Measurements from ENCODE around the gene WDR45. TPM values are rescaled to one million over a fixed set of nuclear protein-coding genes. Genes with fewer than 3 reads are reported as not detected.

Gene WDR45
- total and polyA plus RNA-seq, 2 donors (not counting 1 experiment from before 2014, with no cell fraction given), result 59.8 to 69.4 TPM

DNA sequence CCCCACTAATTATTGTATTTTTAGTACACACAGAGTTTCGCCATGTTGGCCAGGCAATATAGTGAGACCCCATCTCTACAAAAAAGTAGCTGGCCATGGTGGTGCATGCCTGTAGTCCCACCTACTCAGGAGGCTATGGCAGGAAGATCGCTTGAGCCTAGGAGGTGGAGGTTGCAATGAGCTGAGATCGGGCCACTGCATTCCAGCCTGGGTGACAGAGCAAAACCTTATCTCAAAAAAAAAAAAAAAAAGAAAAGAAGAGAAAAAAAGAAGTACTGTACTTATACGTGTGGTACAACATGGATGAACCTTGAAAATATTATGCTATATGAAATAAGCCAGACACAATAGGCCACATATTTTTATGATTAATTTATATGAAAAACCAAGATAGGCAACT is 9.9 kb upstream of the WDR45 start:
- H3K9me3 ChIP-seq (ENCODE audit: control insufficient read depth, insufficient read depth, low read depth, low read length), result no peaks in the 10 kb centered on the region
- no peak overlapping the region for H3K27ac ChIP-seq (ENCODE audit: insufficient read depth, low read length)
- H2AFZ ChIP-seq (ENCODE audit: low read length), result no peak overlapping the region
- H4K20me1 ChIP-seq (ENCODE audit: control insufficient read depth, extremely low read depth, insufficient read depth, low read length), result no peaks in the 10 kb centered on the region
- no peaks in the 10 kb centered on the region for H3K27me3 ChIP-seq (ENCODE audit: control insufficient read depth, insufficient read depth, low read length)
- no peak overlapping the region for H3K4me2 ChIP-seq (ENCODE audit: extremely low read depth, insufficient read depth, low read length)
- no peak overlapping the region for H3K9ac ChIP-seq (ENCODE audit: insufficient read depth, low read length)
- TF ChIP-seq, protein P1, sequence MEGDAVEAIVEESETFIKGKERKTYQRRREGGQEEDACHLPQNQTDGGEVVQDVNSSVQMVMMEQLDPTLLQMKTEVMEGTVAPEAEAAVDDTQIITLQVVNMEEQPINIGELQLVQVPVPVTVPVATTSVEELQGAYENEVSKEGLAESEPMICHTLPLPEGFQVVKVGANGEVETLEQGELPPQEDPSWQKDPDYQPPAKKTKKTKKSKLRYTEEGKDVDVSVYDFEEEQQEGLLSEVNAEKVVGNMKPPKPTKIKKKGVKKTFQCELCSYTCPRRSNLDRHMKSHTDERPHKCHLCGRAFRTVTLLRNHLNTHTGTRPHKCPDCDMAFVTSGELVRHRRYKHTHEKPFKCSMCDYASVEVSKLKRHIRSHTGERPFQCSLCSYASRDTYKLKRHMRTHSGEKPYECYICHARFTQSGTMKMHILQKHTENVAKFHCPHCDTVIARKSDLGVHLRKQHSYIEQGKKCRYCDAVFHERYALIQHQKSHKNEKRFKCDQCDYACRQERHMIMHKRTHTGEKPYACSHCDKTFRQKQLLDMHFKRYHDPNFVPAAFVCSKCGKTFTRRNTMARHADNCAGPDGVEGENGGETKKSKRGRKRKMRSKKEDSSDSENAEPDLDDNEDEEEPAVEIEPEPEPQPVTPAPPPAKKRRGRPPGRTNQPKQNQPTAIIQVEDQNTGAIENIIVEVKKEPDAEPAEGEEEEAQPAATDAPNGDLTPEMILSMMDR (conservative IDR thresholded peaks at IDR 0.05 in 1 of 2, IDR thresholded peaks at IDR 0.05 in 1 of 2; ENCODE audit: low read depth in 1 of 2, low read length in 2 of 2), result no peak
- TF ChIP-seq EZH2 (IDR thresholded peaks at IDR 0.05; ENCODE audit: low read length, missing control alignments), result no peak
- no peak for DNase-seq (ENCODE audit: low read depth in 2 of 2)
- H3K4me1 ChIP-seq (ENCODE audit: control insufficient read depth, extremely low read depth, insufficient read depth, low read length), result no peaks in the 10 kb centered on the region
- H3K4me3 ChIP-seq (replicated peaks in 1 of 4; ENCODE audit: control extremely low read depth in 1 of 4, insufficient read depth in 1 of 4, low read depth in 3 of 4, low read length in 4 of 4), result no peak overlapping the region
- H3K36me3 ChIP-seq (ENCODE audit: control insufficient read depth, insufficient read depth, low read length), result no peaks in the 10 kb centered on the region
- H3K79me2 ChIP-seq (ENCODE audit: control insufficient read depth, insufficient read depth, low read length), result no peaks in the 10 kb centered on the region

DNA sequence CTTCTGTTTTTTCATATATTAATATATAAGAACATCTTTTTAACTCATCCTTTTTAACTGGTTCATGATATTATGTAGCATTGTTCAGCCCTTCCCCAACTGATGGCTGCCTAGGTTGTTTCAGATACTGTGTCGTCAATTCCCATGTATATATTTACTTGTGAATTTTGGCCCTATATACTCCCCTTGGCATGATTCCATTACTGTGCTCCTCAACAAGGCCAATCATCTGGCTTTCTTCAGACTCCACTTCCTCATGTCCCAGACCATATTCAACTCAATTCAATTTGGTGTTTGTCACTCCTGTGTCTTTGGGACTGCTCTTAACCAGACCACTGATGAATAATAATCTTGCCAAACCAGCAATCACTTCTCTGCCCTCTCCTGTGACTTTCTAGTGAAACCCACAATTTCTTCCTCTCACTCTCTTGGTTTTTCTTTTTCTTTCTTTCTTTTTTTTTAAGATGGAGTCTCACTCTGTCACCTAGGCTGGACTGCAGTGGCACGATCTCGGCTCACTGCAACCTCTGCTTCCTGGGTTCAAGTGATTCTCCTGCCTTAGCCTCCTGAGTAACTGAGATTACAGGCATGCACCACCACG is 2.7 kb upstream of the WDR45 start:
- H3K79me2 ChIP-seq (ENCODE audit: control insufficient read depth, insufficient read depth, low read length), result no peaks in the 10 kb centered on the region
- no peak overlapping the region for H3K27ac ChIP-seq (ENCODE audit: insufficient read depth, low read length)
- H3K36me3 ChIP-seq (ENCODE audit: control insufficient read depth, insufficient read depth, low read length), result no peaks in the 10 kb centered on the region
- H2AFZ ChIP-seq (ENCODE audit: low read length), result no peak overlapping the region
- H3K9me3 ChIP-seq (ENCODE audit: control insufficient read depth, insufficient read depth, low read depth, low read length), result no peaks in the 10 kb centered on the region
- no peaks in the 10 kb centered on the region for H3K27me3 ChIP-seq (ENCODE audit: control insufficient read depth, insufficient read depth, low read length)
- DNase-seq (ENCODE audit: low read depth in 2 of 2), result no peak
- no peaks in the 10 kb centered on the region for H4K20me1 ChIP-seq (ENCODE audit: control insufficient read depth, extremely low read depth, insufficient read depth, low read length)
- H3K4me2 ChIP-seq (ENCODE audit: extremely low read depth, insufficient read depth, low read length), result no peak overlapping the region
- H3K9ac ChIP-seq (ENCODE audit: insufficient read depth, low read length), result no peak overlapping the region
- H3K4me1 ChIP-seq (ENCODE audit: control insufficient read depth, extremely low read depth, insufficient read depth, low read length), result no peaks in the 10 kb centered on the region
- TF ChIP-seq EZH2 (IDR thresholded peaks at IDR 0.05; ENCODE audit: low read length, missing control alignments), result no peak
- TF ChIP-seq, protein P1 (conservative IDR thresholded peaks at IDR 0.05 in 1 of 2, IDR thresholded peaks at IDR 0.05 in 1 of 2; ENCODE audit: low read depth in 1 of 2, low read length in 2 of 2), result no peak
- no peak overlapping the region for H3K4me3 ChIP-seq (replicated peaks in 1 of 4; ENCODE audit: control extremely low read depth in 1 of 4, insufficient read depth in 1 of 4, low read depth in 3 of 4, low read length in 4 of 4)

DNA sequence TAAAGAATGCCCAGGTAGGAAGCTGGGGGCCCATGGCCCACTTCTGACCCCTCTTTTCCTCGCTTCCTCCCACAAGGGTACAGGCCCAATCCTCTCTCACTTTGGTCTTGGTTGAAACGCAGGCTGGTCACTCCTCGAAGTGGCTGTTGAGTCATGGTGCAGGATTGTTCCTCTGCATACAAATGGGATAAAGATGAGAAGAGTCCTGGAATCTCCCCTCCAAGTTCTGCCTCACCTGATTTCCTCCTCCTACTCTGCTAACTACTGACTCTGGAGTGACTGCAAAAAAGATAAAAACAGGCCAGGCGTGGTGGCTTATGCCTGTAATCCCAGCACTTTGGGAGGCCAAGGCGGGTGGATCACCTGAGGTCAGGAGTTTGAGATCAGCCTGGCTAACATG is 1.7 kb downstream of the WDR45 start:
- DNase-seq (ENCODE audit: low read depth in 2 of 2), result no peak
- Histone ChIP-seq H3K27me3 (ENCODE audit: control insufficient read depth, insufficient read depth, low read length) (no peaks in the 10 kb centered on the region), H3K36me3 (ENCODE audit: control insufficient read depth, insufficient read depth, low read length) (no peaks in the 10 kb centered on the region), H3K4me2 (ENCODE audit: extremely low read depth, insufficient read depth, low read length) (no peak overlapping the region), H3K79me2 (ENCODE audit: control insufficient read depth, insufficient read depth, low read length) (peaks cover 7% of the 10 kb centered on the region), H4K20me1 (ENCODE audit: control insufficient read depth, extremely low read depth, insufficient read depth, low read length) (no peaks in the 10 kb centered on the region), H3K27ac (ENCODE audit: insufficient read depth, low read length) (no peak overlapping the region), H3K4me1 (ENCODE audit: control insufficient read depth, extremely low read depth, insufficient read depth, low read length) (no peaks in the 10 kb centered on the region), H2AFZ (ENCODE audit: low read length) (no peak overlapping the region), H3K9me3 (ENCODE audit: control insufficient read depth, insufficient read depth, low read depth, low read length) (no peaks in the 10 kb centered on the region), H3K9ac (ENCODE audit: insufficient read depth, low read length) (no peak overlapping the region), H3K4me3 (replicated peaks in 1 of 4; ENCODE audit: control extremely low read depth in 1 of 4, insufficient read depth in 1 of 4, low read depth in 3 of 4, low read length in 4 of 4) (no peak overlapping the region)
- TF ChIP-seq EZH2 (IDR thresholded peaks at IDR 0.05; ENCODE audit: low read length, missing control alignments), result no peak
- TF ChIP-seq, protein P1 (conservative IDR thresholded peaks at IDR 0.05 in 1 of 2, IDR thresholded peaks at IDR 0.05 in 1 of 2; ENCODE audit: low read depth in 1 of 2, low read length in 2 of 2), result no peak

Data from fibroblast of lung (primary cell).